ENCODE results near the gene HSD3B1. TPM values are rescaled to one million over a fixed set of nuclear protein-coding genes. Genes with fewer than 3 reads are reported as not detected.

HSD3B1 gene
- total RNA-seq, 1 experiment from 2014 or later = not detected

DNA sequence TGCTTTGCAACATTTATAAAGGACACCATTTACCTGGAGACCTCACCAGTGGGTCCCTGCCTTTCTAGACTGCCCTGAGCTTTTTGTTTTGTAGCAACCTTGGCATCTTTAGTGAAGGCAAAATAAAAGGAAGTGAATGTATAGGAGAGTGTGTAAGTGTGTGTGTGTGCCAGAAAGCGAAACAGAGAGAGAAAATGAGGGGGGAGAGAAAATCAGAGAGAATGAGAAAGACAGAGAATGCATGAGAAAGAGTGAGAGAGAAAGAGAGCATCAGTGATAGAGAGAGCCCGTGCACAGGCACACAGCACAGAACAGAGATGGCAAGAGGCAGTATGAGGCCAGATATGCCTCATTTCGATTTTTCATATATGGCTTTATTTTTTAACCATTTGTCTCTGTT is 57.5 kb downstream of the HSD3B1 start:
- TF ChIP-seq, protein P1, sequence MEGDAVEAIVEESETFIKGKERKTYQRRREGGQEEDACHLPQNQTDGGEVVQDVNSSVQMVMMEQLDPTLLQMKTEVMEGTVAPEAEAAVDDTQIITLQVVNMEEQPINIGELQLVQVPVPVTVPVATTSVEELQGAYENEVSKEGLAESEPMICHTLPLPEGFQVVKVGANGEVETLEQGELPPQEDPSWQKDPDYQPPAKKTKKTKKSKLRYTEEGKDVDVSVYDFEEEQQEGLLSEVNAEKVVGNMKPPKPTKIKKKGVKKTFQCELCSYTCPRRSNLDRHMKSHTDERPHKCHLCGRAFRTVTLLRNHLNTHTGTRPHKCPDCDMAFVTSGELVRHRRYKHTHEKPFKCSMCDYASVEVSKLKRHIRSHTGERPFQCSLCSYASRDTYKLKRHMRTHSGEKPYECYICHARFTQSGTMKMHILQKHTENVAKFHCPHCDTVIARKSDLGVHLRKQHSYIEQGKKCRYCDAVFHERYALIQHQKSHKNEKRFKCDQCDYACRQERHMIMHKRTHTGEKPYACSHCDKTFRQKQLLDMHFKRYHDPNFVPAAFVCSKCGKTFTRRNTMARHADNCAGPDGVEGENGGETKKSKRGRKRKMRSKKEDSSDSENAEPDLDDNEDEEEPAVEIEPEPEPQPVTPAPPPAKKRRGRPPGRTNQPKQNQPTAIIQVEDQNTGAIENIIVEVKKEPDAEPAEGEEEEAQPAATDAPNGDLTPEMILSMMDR (IDR thresholded peaks at IDR 0.05; ENCODE audit: unreplicated experiment) = no peak
- no peak overlapping the region for H3K27ac Mint-ChIP-seq (ENCODE audit: unreplicated experiment)
- peaks cover 22% of the 10 kb centered on the region for H3K27me3 Mint-ChIP-seq (ENCODE audit: unreplicated experiment)
- H3K9me3 Mint-ChIP-seq (ENCODE audit: low read depth, unreplicated experiment) = no peaks in the 10 kb centered on the region
- BruUV-seq (replicated peaks) = no TSS peak
- intact Hi-C loops (cut with micrococcal nuclease; ENCODE audit: unreplicated experiment) = no loop called here
- CTCF ChIA-PET = interaction anchor here (0.6 kb wide), 1 partner anchor 896 kb away, joined by 4 read pairs; no protein-coding TSS in a partner anchor
- no peak for DNase-seq
- H3K4me1 Mint-ChIP-seq (ENCODE audit: low read depth, unreplicated experiment) = peaks cover 14% of the 10 kb centered on the region
- no peak overlapping the region for H3K4me3 Mint-ChIP-seq (ENCODE audit: low read depth, unreplicated experiment)
- no peaks in the 10 kb centered on the region for H3K36me3 Mint-ChIP-seq (ENCODE audit: insufficient read depth, unreplicated experiment)

Other genes with a start within 250 kb of the HSD3B1 start
- gene HAO2, start 138.4 kb upstream of the HSD3B1 start, total RNA-seq (2022) = not detected in 2 replicates
- gene HSD3B2, start 92.1 kb upstream of the HSD3B1 start, total RNA-seq (2022) = not detected in 2 replicates
- gene ZNF697, start 141.1 kb downstream of the HSD3B1 start, total RNA-seq (2022) = 3.9 and 4.8 TPM in 2 replicates
- 155 and 199 TPM in 2 replicates for gene PHGDH, start 204.7 kb downstream of the HSD3B1 start, total RNA-seq (2022)

Measured in Calu3 (cell line).